ENCODE data around the gene CEACAM16.

Gene CEACAM16

DNA sequence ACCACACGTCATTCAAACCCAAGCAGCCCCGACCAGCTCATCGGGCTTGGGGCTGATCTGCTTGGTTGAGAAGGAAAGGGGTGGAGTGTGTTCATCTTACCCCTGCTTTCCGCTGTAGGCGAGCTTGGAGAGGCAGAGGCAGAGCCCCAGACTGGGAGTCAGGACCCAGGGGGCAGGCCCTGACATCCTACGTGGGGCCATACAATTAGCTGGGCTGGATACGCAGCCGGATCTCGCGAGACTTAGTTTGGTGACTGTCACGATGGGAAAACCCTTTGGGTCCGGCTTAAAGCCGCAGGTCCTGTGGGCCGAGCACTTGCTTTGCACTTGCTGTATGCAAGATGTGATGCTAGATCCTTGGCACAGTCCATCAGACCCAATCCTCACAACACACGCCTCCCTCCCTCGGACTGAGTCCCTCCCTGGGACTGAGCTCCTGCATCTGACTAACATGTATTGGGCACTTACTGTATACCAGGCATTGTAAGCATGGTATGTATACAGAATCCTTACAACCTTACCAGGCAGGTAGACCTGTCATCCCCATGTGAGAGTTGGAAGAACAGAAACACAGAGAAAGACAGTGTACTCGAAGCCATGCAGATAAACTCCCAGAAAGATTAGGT lies 3.7 kb downstream of the CEACAM16 start:
- TF ChIP-seq, protein P1, sequence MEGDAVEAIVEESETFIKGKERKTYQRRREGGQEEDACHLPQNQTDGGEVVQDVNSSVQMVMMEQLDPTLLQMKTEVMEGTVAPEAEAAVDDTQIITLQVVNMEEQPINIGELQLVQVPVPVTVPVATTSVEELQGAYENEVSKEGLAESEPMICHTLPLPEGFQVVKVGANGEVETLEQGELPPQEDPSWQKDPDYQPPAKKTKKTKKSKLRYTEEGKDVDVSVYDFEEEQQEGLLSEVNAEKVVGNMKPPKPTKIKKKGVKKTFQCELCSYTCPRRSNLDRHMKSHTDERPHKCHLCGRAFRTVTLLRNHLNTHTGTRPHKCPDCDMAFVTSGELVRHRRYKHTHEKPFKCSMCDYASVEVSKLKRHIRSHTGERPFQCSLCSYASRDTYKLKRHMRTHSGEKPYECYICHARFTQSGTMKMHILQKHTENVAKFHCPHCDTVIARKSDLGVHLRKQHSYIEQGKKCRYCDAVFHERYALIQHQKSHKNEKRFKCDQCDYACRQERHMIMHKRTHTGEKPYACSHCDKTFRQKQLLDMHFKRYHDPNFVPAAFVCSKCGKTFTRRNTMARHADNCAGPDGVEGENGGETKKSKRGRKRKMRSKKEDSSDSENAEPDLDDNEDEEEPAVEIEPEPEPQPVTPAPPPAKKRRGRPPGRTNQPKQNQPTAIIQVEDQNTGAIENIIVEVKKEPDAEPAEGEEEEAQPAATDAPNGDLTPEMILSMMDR (IDR thresholded peaks at IDR 0.05; ENCODE audit: insufficient read depth, low read depth, low read length, missing control alignments): no peak
- no peak overlapping the region for H3K4me3 ChIP-seq (ENCODE audit: low read length)
- DNase-seq (ENCODE audit: low read depth): no peak

DNA sequence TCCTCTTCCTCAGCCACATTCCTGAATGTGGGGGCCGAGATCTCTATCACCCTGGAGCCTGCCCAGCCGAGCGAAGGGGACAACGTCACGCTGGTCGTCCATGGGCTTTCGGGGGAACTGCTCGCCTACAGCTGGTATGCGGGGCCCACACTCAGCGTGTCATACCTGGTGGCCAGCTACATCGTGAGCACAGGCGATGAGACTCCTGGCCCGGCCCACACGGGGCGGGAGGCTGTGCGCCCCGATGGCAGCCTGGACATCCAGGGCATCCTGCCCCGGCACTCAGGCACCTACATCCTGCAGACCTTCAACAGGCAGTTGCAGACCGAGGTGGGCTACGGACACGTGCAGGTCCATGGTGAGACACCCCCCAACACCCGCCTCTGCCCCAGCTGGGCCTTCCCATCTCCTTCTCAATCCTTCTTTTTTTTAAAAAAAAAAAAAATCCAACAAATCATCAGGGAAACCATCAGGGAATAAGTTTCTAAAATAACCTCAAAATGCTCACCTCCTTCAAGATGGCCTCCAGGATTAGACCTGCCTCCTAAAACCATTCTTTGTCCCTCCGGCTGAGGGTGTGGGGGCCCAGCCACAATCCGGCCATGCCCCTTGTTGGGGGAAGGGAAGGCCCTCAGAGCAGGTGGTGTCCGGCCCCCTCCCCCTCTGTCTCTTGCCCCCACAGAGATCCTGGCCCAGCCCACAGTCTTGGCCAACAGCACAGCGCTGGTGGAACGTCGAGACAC lies 4.6 kb downstream of the CEACAM16 start:
- no peak overlapping the region for H3K4me3 ChIP-seq (ENCODE audit: low read length)
- no peak for DNase-seq (ENCODE audit: low read depth)
- TF ChIP-seq, protein P1 (IDR thresholded peaks at IDR 0.05; ENCODE audit: insufficient read depth, low read depth, low read length, missing control alignments): no peak

DNA sequence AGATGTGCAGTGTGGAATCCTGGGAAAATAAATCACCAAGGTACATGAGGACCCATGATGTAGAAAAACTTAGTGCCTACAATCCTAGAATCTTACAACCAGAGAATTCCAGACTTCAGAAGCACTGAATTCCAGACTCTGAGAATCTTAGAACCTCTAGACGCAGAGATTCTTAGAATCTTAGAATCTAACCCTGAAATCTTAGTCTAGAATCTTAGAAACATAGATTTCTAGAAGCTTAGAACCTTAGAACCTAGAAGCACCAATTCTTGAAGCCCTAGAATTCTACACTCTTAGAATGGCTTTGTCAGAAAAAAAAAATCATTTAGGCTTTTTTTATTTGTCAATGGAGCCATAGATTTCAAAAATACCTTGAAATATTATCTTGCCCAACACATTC lies 6.0 kb downstream of the CEACAM16 start:
- H3K4me3 ChIP-seq (ENCODE audit: low read length): no peak overlapping the region
- TF ChIP-seq, protein P1 (IDR thresholded peaks at IDR 0.05; ENCODE audit: insufficient read depth, low read depth, low read length, missing control alignments): no peak
- DNase-seq (ENCODE audit: low read depth): no peak

DNA sequence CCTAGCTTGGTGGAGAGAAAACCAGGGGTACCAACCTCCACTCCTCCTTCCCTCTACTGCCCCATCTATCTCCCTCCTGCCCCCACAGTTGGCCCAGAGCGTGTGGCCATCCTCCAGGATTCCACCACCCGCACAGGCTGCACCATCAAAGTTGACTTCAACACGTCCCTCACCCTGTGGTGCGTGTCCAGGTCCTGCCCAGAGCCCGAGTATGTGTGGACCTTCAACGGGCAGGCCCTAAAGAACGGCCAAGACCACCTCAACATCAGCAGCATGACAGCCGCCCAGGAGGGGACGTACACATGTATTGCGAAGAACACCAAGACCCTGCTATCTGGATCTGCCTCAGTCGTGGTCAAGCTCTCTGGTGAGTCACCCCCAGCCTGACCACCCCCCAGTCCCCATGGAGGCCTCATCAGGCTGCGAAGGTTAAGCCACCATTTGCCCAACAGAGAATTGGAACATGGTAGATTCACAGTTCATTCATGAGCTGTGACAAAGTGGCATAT lies 6.6 kb downstream of the CEACAM16 start:
- DNase-seq (ENCODE audit: low read depth): no peak
- no peak overlapping the region for H3K4me3 ChIP-seq (ENCODE audit: low read length)
- TF ChIP-seq, protein P1 (IDR thresholded peaks at IDR 0.05; ENCODE audit: insufficient read depth, low read depth, low read length, missing control alignments): no peak

DNA sequence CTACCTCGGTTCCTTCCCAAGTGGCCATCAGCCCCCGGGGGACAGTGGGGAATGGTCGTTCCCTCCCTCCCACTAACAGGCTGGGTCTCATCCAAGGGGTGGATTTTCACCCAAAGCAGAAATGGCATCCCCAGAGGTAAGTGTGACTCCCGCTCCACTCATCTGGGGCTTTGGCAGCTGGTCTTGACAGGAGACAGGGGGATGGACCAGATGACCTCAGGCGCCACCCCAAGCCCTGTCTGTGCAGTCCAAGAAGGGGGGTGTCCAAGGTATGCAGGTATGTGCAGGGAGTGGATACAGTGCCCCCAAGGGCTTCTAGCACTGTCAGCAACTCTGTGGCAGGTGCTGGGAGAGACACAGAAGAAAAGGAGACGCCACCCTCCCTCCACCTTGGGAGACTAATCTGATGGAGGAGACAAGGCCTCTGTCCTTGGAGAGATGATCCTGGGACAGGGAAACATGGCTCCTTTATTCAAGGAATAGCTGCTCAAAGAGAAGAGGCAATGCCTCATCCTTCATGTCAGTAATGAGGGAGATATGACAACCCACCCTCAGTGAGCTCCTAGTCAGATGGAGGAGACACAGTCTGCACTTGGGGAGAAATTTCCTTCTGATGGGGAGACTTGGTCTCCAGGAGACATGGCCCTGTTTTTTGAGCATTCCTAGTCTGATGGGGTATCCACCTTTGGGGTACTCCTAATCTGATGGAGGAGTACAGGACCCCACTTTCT lies 7.7 kb downstream of the CEACAM16 start:
- no peak for DNase-seq (ENCODE audit: low read depth)
- no peak overlapping the region for H3K4me3 ChIP-seq (ENCODE audit: low read length)
- TF ChIP-seq, protein P1 (IDR thresholded peaks at IDR 0.05; ENCODE audit: insufficient read depth, low read depth, low read length, missing control alignments): no peak

DNA sequence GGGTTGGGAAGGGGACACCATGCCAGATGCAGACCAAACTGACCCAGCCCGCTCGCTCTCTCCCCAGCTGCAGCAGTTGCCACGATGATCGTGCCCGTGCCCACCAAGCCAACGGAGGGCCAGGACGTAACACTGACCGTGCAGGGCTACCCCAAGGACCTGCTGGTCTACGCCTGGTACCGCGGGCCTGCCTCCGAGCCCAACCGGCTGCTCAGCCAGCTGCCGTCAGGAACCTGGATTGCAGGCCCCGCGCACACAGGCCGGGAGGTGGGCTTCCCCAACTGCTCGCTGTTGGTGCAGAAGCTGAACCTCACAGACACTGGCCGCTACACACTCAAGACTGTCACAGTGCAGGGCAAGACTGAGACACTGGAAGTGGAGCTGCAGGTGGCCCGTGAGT lies 8.8 kb downstream of the CEACAM16 start:
- TF ChIP-seq, protein P1 (IDR thresholded peaks at IDR 0.05; ENCODE audit: insufficient read depth, low read depth, low read length, missing control alignments): no peak
- no peak overlapping the region for H3K4me3 ChIP-seq (ENCODE audit: low read length)
- DNase-seq (ENCODE audit: low read depth): no peak

Measured in epithelial cell of esophagus (primary cell).